Colonic mucosa (tissue), 4 donors: ENCODE data around the gene TANGO2. TPM values are rescaled to one million over a fixed set of nuclear protein-coding genes. Genes with fewer than 3 reads are reported as not detected.

ENCODE experiments used
- DNase-seq: peaks from one replicate; pipeline ENCODE4 v3.0.0-alpha.2; 2020
- H3K27ac ChIP-seq: fragments of 200-600 bp; one replicate; pipeline ENCODE4 v1.8.0; 2021
- H3K27me3 ChIP-seq: fragments of 200-600 bp; one replicate; pipeline ENCODE4 v1.8.0; 2021
- H3K36me3 ChIP-seq: fragments of 200-600 bp; one replicate; pipeline ENCODE4 v1.8.0; 2021
- H3K4me1 ChIP-seq: fragments of 200-600 bp; one replicate; pipeline ENCODE4 v1.8.0; 2021; ENCODE audit warnings: mild to moderate bottlenecking
- H3K4me3 ChIP-seq: fragments of 200-600 bp; one replicate; pipeline ENCODE4 v1.8.0; 2021
- H3K9ac ChIP-seq, 2 donors: one replicate each; pipeline ENCODE4 v1.7.0; 2013; ENCODE audit warnings: control low read depth in 2 of 2, low read depth in 2 of 2, low read length in 2 of 2
- H3K9me3 ChIP-seq: fragments of 200-600 bp; one replicate; pipeline ENCODE4 v1.8.0; 2021
- CTCF ChIP-seq: fragments of 200-600 bp; IDR thresholded peaks from one replicate; pipeline ENCODE4 v1.8.0; 2022; ENCODE audit warnings: antibody characterized with exemption, mild to moderate bottlenecking
- intact Hi-C: fragments of 100-400 bp; cut with DNase I; formaldehyde crosslinking; loops from one replicate; pipeline ENCODE4 v1.14.1; 2022
- total RNA-seq, 2 donors: library from RNA; stranded (reverse); fragmentation: NEBNext Ultra II Directional in 1 of 2; extraction: Animal tissue kit (Norgen Biotek cat#: 25700) in 1 of 2; gene quantifications; one replicate each; pipeline ENCODE4 v1.2.1, GENCODE V29; 2021
- donor health status: healthy.
- donor health status: DM: no; HTN: no; CAD: no.
- donor health status: DM: no; HTN: no; CAD: no.

The TANGO2 gene
- total RNA-seq, 2 donors from 2014 or later = 22.1 to 34.1 TPM

DNA sequence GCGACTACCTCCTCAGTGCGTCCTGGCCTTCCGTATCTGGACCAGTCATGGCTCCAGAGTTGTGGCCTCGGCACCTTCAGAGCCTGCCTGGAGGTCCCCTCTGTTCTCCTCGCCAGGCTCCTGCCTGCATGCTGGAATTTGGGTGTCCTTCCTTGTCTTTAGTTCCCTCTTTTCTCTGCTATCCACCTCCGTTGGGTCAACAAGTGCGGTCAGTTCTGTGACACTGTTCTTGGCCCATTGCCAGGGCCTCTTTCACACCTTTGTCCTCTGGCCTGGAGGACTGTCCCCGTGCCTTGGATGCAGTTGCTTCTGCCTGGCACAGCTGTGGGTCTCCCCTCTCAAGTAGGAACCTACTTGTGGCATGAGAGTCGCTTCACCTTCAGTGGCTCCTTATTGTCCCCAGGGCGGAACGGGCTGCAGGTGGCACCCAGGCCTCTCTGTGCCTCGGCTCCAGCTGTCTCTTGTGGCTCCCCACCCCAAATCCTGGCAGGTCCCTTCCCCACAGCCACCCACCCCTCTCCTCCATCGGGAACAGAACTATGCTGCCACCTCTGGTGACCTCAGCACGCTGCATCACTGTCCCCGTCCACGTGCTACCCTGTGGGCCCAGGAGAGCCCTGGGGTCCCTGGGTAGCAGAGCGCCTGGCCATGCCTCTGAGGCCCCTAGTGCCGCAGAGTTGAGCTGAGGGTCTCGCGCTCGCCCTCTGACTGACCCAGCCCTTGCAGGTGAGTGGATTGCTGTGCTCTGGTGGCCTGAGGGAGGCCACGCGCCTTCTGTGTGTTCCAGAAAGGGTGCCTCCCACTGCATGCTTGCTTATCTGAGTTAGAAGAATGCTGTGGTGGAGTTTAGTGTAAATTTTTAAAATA lies 63.9 kb downstream of the TANGO2 start:
- Histone ChIP-seq H3K9me3 (no peaks in the 10 kb centered on the region), H3K4me3 (no peak overlapping the region), H3K27me3 (no peaks in the 10 kb centered on the region), H3K36me3 (peaks cover 15% of the 10 kb centered on the region), H3K27ac (no peak overlapping the region), H3K9ac (no peak overlapping the region), H3K4me1 (peaks cover 5% of the 10 kb centered on the region)
- no peak for DNase-seq
- intact Hi-C loops = loop anchor here (5.0 kb wide), 1 partner anchor 33 kb away; the partner anchor contains the start of genes RANBP1 and TRMT2A
- TF ChIP-seq CTCF = no peak

- intact Hi-C loops = no loop called here
- no peaks in the 10 kb centered on the region for H3K27me3 ChIP-seq
- DNase-seq = no peak
- H3K9ac ChIP-seq = no peak overlapping the region
- TF ChIP-seq CTCF = no peak
- no peak overlapping the region for H3K4me3 ChIP-seq
- no peaks in the 10 kb centered on the region for H3K9me3 ChIP-seq
- H3K4me1 ChIP-seq = peaks cover 5% of the 10 kb centered on the region
- peaks cover 23% of the 10 kb centered on the region for H3K36me3 ChIP-seq
- no peak overlapping the region for H3K27ac ChIP-seq
Observed at GRCh38 chr22:20085651-20086050, 64.7 kb downstream of the TANGO2 start.

DNA sequence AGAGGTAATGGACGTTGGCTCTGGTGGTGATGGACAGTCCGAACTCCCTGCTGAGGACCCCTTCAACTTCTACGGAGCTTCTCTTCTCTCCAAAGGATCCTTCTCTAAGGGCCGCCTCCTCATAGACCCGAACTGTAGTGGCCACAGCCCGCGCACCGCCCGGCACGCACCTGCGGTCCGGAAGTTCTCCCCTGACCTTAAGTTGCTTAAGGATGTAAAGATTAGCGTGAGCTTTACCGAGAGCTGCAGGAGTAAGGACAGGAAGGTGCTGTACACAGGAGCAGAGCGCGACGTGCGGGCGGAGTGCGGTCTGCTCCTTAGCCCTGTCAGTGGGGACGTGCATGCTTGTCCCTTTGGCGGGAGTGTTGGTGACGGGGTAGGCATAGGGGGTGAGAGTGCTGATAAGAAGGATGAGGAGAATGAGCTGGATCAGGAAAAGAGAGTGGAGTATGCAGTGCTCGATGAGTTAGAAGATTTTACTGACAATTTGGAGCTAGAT lies 65.2 kb downstream of the TANGO2 start:
- intact Hi-C loops = no loop called here
- no peak overlapping the region for H3K9ac ChIP-seq
- peaks cover 23% of the 10 kb centered on the region for H3K36me3 ChIP-seq
- H3K9me3 ChIP-seq = no peaks in the 10 kb centered on the region
- no peaks in the 10 kb centered on the region for H3K27me3 ChIP-seq
- DNase-seq = no peak
- peaks cover 5% of the 10 kb centered on the region for H3K4me1 ChIP-seq
- no peak for TF ChIP-seq CTCF
- H3K27ac ChIP-seq = no peak overlapping the region
- H3K4me3 ChIP-seq = no peak overlapping the region

DNA sequence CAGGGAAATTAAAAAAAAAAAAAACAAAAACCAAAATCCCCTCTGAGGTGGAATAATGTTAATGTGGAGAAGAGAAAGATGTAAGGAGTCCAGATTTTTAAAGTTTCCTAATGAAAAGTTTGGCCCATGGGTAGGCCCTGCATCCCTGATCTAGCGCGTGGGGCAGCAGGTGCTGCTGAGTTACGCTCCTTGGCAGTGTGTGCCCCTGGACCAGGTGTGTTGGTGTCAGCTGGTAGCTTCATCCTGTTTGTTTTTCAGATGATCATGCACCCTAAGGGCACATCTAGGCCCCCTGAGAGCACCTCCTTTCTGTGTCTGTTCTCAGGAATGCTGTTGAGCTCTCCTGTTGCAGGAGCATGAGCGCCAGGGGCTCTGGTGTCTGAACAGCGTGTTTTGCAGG lies 65.9 kb downstream of the TANGO2 start:
- Histone ChIP-seq H3K27ac (no peak overlapping the region), H3K36me3 (peaks cover 24% of the 10 kb centered on the region), H3K27me3 (no peaks in the 10 kb centered on the region), H3K9ac (no peak overlapping the region), H3K4me1 (peaks cover 5% of the 10 kb centered on the region), H3K4me3 (no peak overlapping the region), H3K9me3 (no peaks in the 10 kb centered on the region)
- no peak for DNase-seq
- intact Hi-C loops = no loop called here
- TF ChIP-seq CTCF = no peak

GRCh38 chr22:20087319-20088262 lies 66.7 kb downstream of the TANGO2 start:
- peaks cover 2% of the 10 kb centered on the region for H3K4me1 ChIP-seq
- no peak overlapping the region for H3K9ac ChIP-seq
- no peak for DNase-seq
- no peak overlapping the region for H3K27ac ChIP-seq
- H3K36me3 ChIP-seq = peaks cover 27% of the 10 kb centered on the region
- no peaks in the 10 kb centered on the region for H3K9me3 ChIP-seq
- no peaks in the 10 kb centered on the region for H3K27me3 ChIP-seq
- TF ChIP-seq CTCF = no peak
- no peak overlapping the region for H3K4me3 ChIP-seq
- intact Hi-C loops = no loop called here
